T-cell (primary cell): Measurements from ENCODE around the gene CACNA1E. TPM values are rescaled to one million over a fixed set of nuclear protein-coding genes. Genes with fewer than 3 reads are reported as not detected.

ENCODE experiments used
- ATAC-seq, 4 experiments: fragments of 200-7000 bp in 3 of 4; fragments of 150-1000 bp in 1 of 4; cut with Tn5 transposase; replicated peaks in 1 of 4; 1 replicate in 3 of 4; 2 replicates in 1 of 4; pipeline ENCODE4 v1.10.0; 2021; ENCODE audit warnings: moderate library complexity in 3 of 4, mild to moderate bottlenecking in 2 of 4, moderate number of reproducible peaks in 1 of 4
- CTCF ChIA-PET, 2 donors: fragments of 300-600 bp; sonication (Branson Sonifier 250); formaldehyde crosslinking; loops; one replicate each; lab custom pipeline; 2022; ENCODE audit warnings: antibody characterized with exemption in 2 of 2; lab: Charles Lee
- POLR2A ChIA-PET, 2 donors: fragments of 300-600 bp; sonication (Branson Sonifier 250); formaldehyde crosslinking; loops; one replicate each; lab custom pipeline; 2022; ENCODE audit warnings: antibody characterized with exemption in 2 of 2; lab: Charles Lee
- DNase-seq, 35 experiments: peaks; one replicate each; pipeline versions ENCODE4 v3.0.0 to v3.0.0-alpha.2; 2013 to 2023
- H3K27ac ChIP-seq: one replicate; pipeline ENCODE4 v1.5.1; 2013; ENCODE audit warnings: low read length
- H3K27me3 ChIP-seq, 2 experiments: replicated peaks in 1 of 2; 1 replicate in 1 of 2; 2 replicates in 1 of 2; pipeline versions ENCODE4 v1.6.1 to v1.7.0; 2013; ENCODE audit warnings: low read length in 1 of 2, mixed read lengths in 1 of 2; ENCODE audit not compliant: control insufficient read depth in 2 of 2, insufficient read depth in 2 of 2; ENCODE audit errors: extremely low read depth in 1 of 2
- H3K36me3 ChIP-seq, 2 donors: 1 replicate in 1 of 2; 2 replicates in 1 of 2; pipeline versions ENCODE4 v1.6.1 to v1.7.0; 2013; ENCODE audit warnings: low read length in 1 of 2; ENCODE audit not compliant: control insufficient read depth in 2 of 2, insufficient read depth in 1 of 2; ENCODE audit errors: extremely low read depth in 1 of 2
- H3K4me1 ChIP-seq, 2 experiments: 1 replicate in 1 of 2; 2 replicates in 1 of 2; pipeline versions ENCODE4 v1.6.1 to v1.7.0; 2013; ENCODE audit warnings: low read length in 2 of 2, mixed read lengths in 1 of 2; ENCODE audit not compliant: insufficient read depth in 2 of 2, control insufficient read depth in 1 of 2; ENCODE audit errors: extremely low read depth in 1 of 2
- H3K4me3 ChIP-seq, 2 donors: 1 replicate in 1 of 2; 2 replicates in 1 of 2; pipeline versions ENCODE4 v1.5.1 to v1.7.0; 2013; ENCODE audit warnings: mild to moderate bottlenecking in 2 of 2, low read length in 1 of 2, moderate library complexity in 1 of 2; ENCODE audit not compliant: control insufficient read depth in 1 of 2; ENCODE audit errors: extremely low read depth in 1 of 2
- H3K9me3 ChIP-seq: 2 replicates; pipeline ENCODE4 v1.7.0; 2013
- H3K27ac Mint-ChIP-seq, 2 donors: one replicate each; pipeline ENCODE4 v1.8.0; 2020 to 2021; ENCODE audit warnings: mild to moderate bottlenecking in 2 of 2, mixed read lengths in 2 of 2
- H3K27me3 Mint-ChIP-seq, 2 donors: one replicate each; pipeline ENCODE4 v1.8.0; 2021 to 2022; ENCODE audit warnings: mixed read lengths in 2 of 2
- H3K36me3 Mint-ChIP-seq: one replicate; pipeline ENCODE4 v1.8.0; 2021; ENCODE audit warnings: mixed read lengths
- H3K4me1 Mint-ChIP-seq, 3 donors: one replicate each; pipeline ENCODE4 v1.8.0; 2020 to 2022; ENCODE audit warnings: mixed read lengths in 3 of 3, mild to moderate bottlenecking in 1 of 3
- H3K4me3 Mint-ChIP-seq, 3 donors: one replicate each; pipeline ENCODE4 v1.8.0; 2020 to 2022; ENCODE audit warnings: mild to moderate bottlenecking in 3 of 3, mixed read lengths in 3 of 3, moderate library complexity in 3 of 3
- H3K9me3 Mint-ChIP-seq, 3 donors: one replicate each; pipeline ENCODE4 v1.8.0; 2020 to 2022; ENCODE audit warnings: mixed read lengths in 3 of 3
- WGBS: methylation state at CpG from one replicate; pipeline ENCODE4 v1.1.5; 2013; ENCODE audit warnings: missing lambda C conversion rate; ENCODE audit not compliant: insufficient coverage; 5-methylcytosine and 5-hydroxymethylcytosine counted together
- total RNA-seq, 35 experiments: library from RNA in 6 of 35; stranded (reverse) in 6 of 35; fragments of 120-200 nt in 1 of 35; gene quantifications; one replicate each; pipeline versions ENCODE4 v1.2.1 to v1.2.4 and lab custom pipeline; 2013 to 2026

The CACNA1E gene
- total RNA-seq, 5 donors from 2014 or later (not counting 1 experiment from before 2014, with no cell fraction given) = 0.03 to 0.10 (median 0.03) TPM; not detected in 2

GRCh38 chr1:181658581-181658980 is 175.3 kb downstream of the CACNA1E start:
- Histone ChIP-seq H3K4me1 (no peaks in the 10 kb centered on the region), H3K36me3 (no peaks in the 10 kb centered on the region), H3K27ac (no peak overlapping the region), H3K27me3 (peaks cover 0 to 4% of the 10 kb centered on the region in 2 experiments), H3K9me3 (no peaks in the 10 kb centered on the region), H3K4me3 (no peak overlapping the region)
- Mint-ChIP-seq H3K4me3 (no peak overlapping the region), H3K27me3 (peaks cover 8 to 26% of the 10 kb centered on the region in 2 donors), H3K27ac (no peak overlapping the region), H3K36me3 (no peaks in the 10 kb centered on the region), H3K9me3 (no peaks in the 10 kb centered on the region), H3K4me1 (no peaks in the 10 kb centered on the region)
- CTCF ChIA-PET = no interaction called here
- DNase-seq (no peak), ATAC-seq (no peak)
- 91% methylated on average over 4 of the region's 4 CpGs for WGBS
- POLR2A ChIA-PET = no interaction called here

GRCh38 chr1:181659321-181659957 is 176.1 kb downstream of the CACNA1E start:
- H3K27ac ChIP-seq = no peak overlapping the region
- H3K9me3 ChIP-seq = no peaks in the 10 kb centered on the region
- Mint-ChIP-seq H3K4me1 (no peaks in the 10 kb centered on the region), H3K27ac (no peak overlapping the region), H3K4me3 (no peak overlapping the region), H3K9me3 (no peaks in the 10 kb centered on the region), H3K36me3 (no peaks in the 10 kb centered on the region), H3K27me3 (peaks cover 9 to 26% of the 10 kb centered on the region in 2 donors)
- H3K4me1 ChIP-seq = no peaks in the 10 kb centered on the region
- 25% methylated on average over 4 of the region's 5 CpGs for WGBS
- H3K27me3 ChIP-seq = peaks cover 0 to 4% of the 10 kb centered on the region in 2 experiments
- ATAC-seq = no peak
- H3K4me3 ChIP-seq = no peak overlapping the region
- no peaks in the 10 kb centered on the region for H3K36me3 ChIP-seq
- ChIA-PET POLR2A (no interaction called here), CTCF (interaction anchor here in 1 of 2 donors (0.5 kb wide), 1 partner anchor 141 kb away, joined by 3 read pairs; no protein-coding TSS in a partner anchor)
- DNase-seq = no peak

- H3K27me3 Mint-ChIP-seq = peaks cover 11 to 33% of the 10 kb centered on the region in 2 donors
- CTCF ChIA-PET = no interaction called here
- no peak overlapping the region for H3K27ac Mint-ChIP-seq
These were observed 177.3 kb downstream of the CACNA1E start for GRCh38 chr1:181660621-181661020.

GRCh38 chr1:181661569-181661968 is 178.3 kb downstream of the CACNA1E start:
- H3K9me3 Mint-ChIP-seq = no peaks in the 10 kb centered on the region
- CTCF ChIA-PET = no interaction called here

More at GRCh38 chr1:181660621-181661020, 177.3 kb downstream of the CACNA1E start:
- no peaks in the 10 kb centered on the region for H3K4me1 ChIP-seq
- 83% methylated on average over 3 of the region's 3 CpGs for WGBS
- H3K9me3 ChIP-seq = no peaks in the 10 kb centered on the region
- peaks cover 0 to 4% of the 10 kb centered on the region in 2 experiments for H3K27me3 ChIP-seq
- Mint-ChIP-seq H3K4me3 (no peak overlapping the region), H3K9me3 (no peaks in the 10 kb centered on the region), H3K4me1 (no peaks in the 10 kb centered on the region), H3K36me3 (no peaks in the 10 kb centered on the region)
- DNase-seq = no peak
- no peak overlapping the region for H3K27ac ChIP-seq
- POLR2A ChIA-PET = no interaction called here
- no peaks in the 10 kb centered on the region for H3K36me3 ChIP-seq
- ATAC-seq = peak in 1 of 4 experiments; percentile 9
- H3K4me3 ChIP-seq = no peak overlapping the region

GRCh38 chr1:181662606-181663005 is 179.3 kb downstream of the CACNA1E start:
- no peaks in the 10 kb centered on the region for H3K36me3 ChIP-seq
- H3K27ac ChIP-seq = no peak overlapping the region
- no peaks in the 10 kb centered on the region for H3K4me1 Mint-ChIP-seq
- ATAC-seq (no peak), DNase-seq (no peak)
- ChIA-PET CTCF (no interaction called here), POLR2A (no interaction called here)
- no peak overlapping the region for H3K4me3 ChIP-seq
- H3K4me1 ChIP-seq = no peaks in the 10 kb centered on the region
- H3K27me3 Mint-ChIP-seq = peaks cover 11 to 33% of the 10 kb centered on the region in 2 donors
- peaks cover 0 to 4% of the 10 kb centered on the region in 2 experiments for H3K27me3 ChIP-seq
- no peak overlapping the region for H3K27ac Mint-ChIP-seq
- no peaks in the 10 kb centered on the region for H3K36me3 Mint-ChIP-seq
- H3K9me3 ChIP-seq = no peaks in the 10 kb centered on the region
- no peak overlapping the region for H3K4me3 Mint-ChIP-seq
- no peaks in the 10 kb centered on the region for H3K9me3 Mint-ChIP-seq

More at GRCh38 chr1:181661569-181661968, 178.3 kb downstream of the CACNA1E start:
- no peaks in the 10 kb centered on the region for H3K36me3 Mint-ChIP-seq
- H3K4me3 Mint-ChIP-seq = no peak overlapping the region
- ATAC-seq = no peak
- DNase-seq = no peak
- no peaks in the 10 kb centered on the region for H3K4me1 ChIP-seq
- peaks cover 11 to 33% of the 10 kb centered on the region in 2 donors for H3K27me3 Mint-ChIP-seq
- H3K4me3 ChIP-seq = no peak overlapping the region
- H3K4me1 Mint-ChIP-seq = no peaks in the 10 kb centered on the region
- H3K9me3 ChIP-seq = no peaks in the 10 kb centered on the region
- 80% methylated on average over 1 of the region's 1 CpG for WGBS
- H3K36me3 ChIP-seq = no peaks in the 10 kb centered on the region
- H3K27ac ChIP-seq = no peak overlapping the region
- H3K27me3 ChIP-seq = peaks cover 0 to 4% of the 10 kb centered on the region in 2 experiments
- H3K27ac Mint-ChIP-seq = no peak overlapping the region
- POLR2A ChIA-PET = no interaction called here

- CTCF ChIA-PET = no interaction called here
- no peaks in the 10 kb centered on the region for H3K4me1 Mint-ChIP-seq
- no peak for ATAC-seq
These were observed 181.2 kb downstream of the CACNA1E start for GRCh38 chr1:181664543-181664942.

More at GRCh38 chr1:181664543-181664942, 181.2 kb downstream of the CACNA1E start:
- Mint-ChIP-seq H3K36me3 (no peaks in the 10 kb centered on the region), H3K27me3 (peaks cover 6 to 24% of the 10 kb centered on the region in 2 donors), H3K27ac (no peak overlapping the region), H3K4me3 (no peak overlapping the region), H3K9me3 (no peaks in the 10 kb centered on the region)
- H3K27ac ChIP-seq = no peak overlapping the region
- H3K4me3 ChIP-seq = no peak overlapping the region
- POLR2A ChIA-PET = no interaction called here
- H3K4me1 ChIP-seq = no peaks in the 10 kb centered on the region
- no peaks in the 10 kb centered on the region for H3K9me3 ChIP-seq
- no peaks in the 10 kb centered on the region for H3K27me3 ChIP-seq
- H3K36me3 ChIP-seq = no peaks in the 10 kb centered on the region
- no CpG with 5 or more reads among the region's 2 CpGs for WGBS
- DNase-seq = no peak
